Astrocyte (in vitro differentiated cells and primary cell): ENCODE data around the gene PILRA. TPM values are rescaled to one million over a fixed set of nuclear protein-coding genes. Genes with fewer than 3 reads are reported as not detected.

Source experiments
- DNase-seq: peaks from one replicate; pipeline ENCODE4 v3.0.0-alpha.2; 2010; ENCODE audit warnings: low read depth
- FAIRE-seq: peaks from 2 replicates; lab custom pipeline; 2011; peaks lifted over from hg19 to GRCh38; lab: Jason Lieb, UNC
- H2AFZ ChIP-seq: 2 replicates; pipeline ENCODE4 v1.6.0; 2012; ENCODE audit warnings: low read depth, low read length, inconsistent platforms
- H3K27ac ChIP-seq: 2 replicates; pipeline ENCODE4 v1.5.1; 2011; ENCODE audit warnings: low read depth, low read length, inconsistent platforms
- H3K27me3 ChIP-seq: 2 replicates; pipeline ENCODE4 v1.6.0; 2011; ENCODE audit warnings: low read length, inconsistent platforms; ENCODE audit not compliant: insufficient read depth
- H3K36me3 ChIP-seq: 2 replicates; pipeline ENCODE4 v1.5.1; 2011; ENCODE audit warnings: low read length, inconsistent platforms; ENCODE audit not compliant: insufficient read depth
- H3K4me1 ChIP-seq: 2 replicates; pipeline ENCODE4 v1.5.1; 2011; ENCODE audit warnings: low read length, inconsistent platforms; ENCODE audit not compliant: insufficient read depth
- H3K4me2 ChIP-seq: 2 replicates; pipeline ENCODE4 v1.6.0; 2012; ENCODE audit warnings: low read length, inconsistent platforms
- H3K4me3 ChIP-seq: 2 replicates; pipeline ENCODE4 v1.5.1; 2011; ENCODE audit warnings: low read depth, mild to moderate bottlenecking, low read length, inconsistent platforms; ENCODE audit not compliant: insufficient read depth
- H3K79me2 ChIP-seq: 2 replicates; pipeline ENCODE4 v1.6.0; 2012; ENCODE audit warnings: mild to moderate bottlenecking, low read length, inconsistent platforms; ENCODE audit not compliant: insufficient read depth
- H3K9ac ChIP-seq: 2 replicates; pipeline ENCODE4 v1.6.0; 2012; ENCODE audit warnings: mild to moderate bottlenecking, low read length, inconsistent platforms
- H3K9me3 ChIP-seq: 2 replicates; pipeline ENCODE4 v1.5.1; 2012; ENCODE audit warnings: low read depth, mild to moderate bottlenecking, low read length, inconsistent platforms; ENCODE audit not compliant: insufficient read depth
- H4K20me1 ChIP-seq: 2 replicates; pipeline ENCODE4 v1.6.0; 2012; ENCODE audit warnings: low read length, inconsistent platforms; ENCODE audit not compliant: insufficient read depth
- H3K27ac Mint-ChIP-seq: one replicate; pipeline ENCODE4 v1.8.0; 2021; ENCODE audit warnings: mild to moderate bottlenecking, mixed read lengths; ENCODE audit not compliant: unreplicated experiment
- H3K27me3 Mint-ChIP-seq: one replicate; pipeline ENCODE4 v1.8.0; 2021; ENCODE audit warnings: low read depth, mixed read lengths; ENCODE audit not compliant: unreplicated experiment
- H3K36me3 Mint-ChIP-seq: one replicate; pipeline ENCODE4 v1.8.0; 2021; ENCODE audit warnings: low read depth, mixed read lengths; ENCODE audit not compliant: unreplicated experiment
- H3K4me1 Mint-ChIP-seq: one replicate; pipeline ENCODE4 v1.8.0; 2021; ENCODE audit warnings: low read depth, mixed read lengths; ENCODE audit not compliant: unreplicated experiment
- H3K4me3 Mint-ChIP-seq: one replicate; pipeline ENCODE4 v1.8.0; 2021; ENCODE audit warnings: mild to moderate bottlenecking, moderate library complexity, mixed read lengths; ENCODE audit not compliant: unreplicated experiment
- H3K9me3 Mint-ChIP-seq: one replicate; pipeline ENCODE4 v1.8.0; 2021; ENCODE audit warnings: mild to moderate bottlenecking, mixed read lengths; ENCODE audit not compliant: unreplicated experiment
- EZH2 ChIP-seq: IDR thresholded peaks from 2 replicates; pipeline ENCODE4 v1.6.1; 2012; ENCODE audit warnings: mild to moderate bottlenecking, low read length, inconsistent platforms; ENCODE audit not compliant: insufficient read depth
- total RNA-seq: library from RNA; stranded (reverse); gene quantifications from 2 replicates; pipeline ENCODE4 v1.2.1, GENCODE V29; 2021
- TF ChIP-seq, protein P1 (sequence below): IDR thresholded peaks from 2 replicates; pipeline ENCODE4 v1.5.1; 2011; ENCODE audit warnings: low read depth, mild to moderate bottlenecking, inconsistent platforms, low read length, moderate library complexity; ENCODE audit not compliant: insufficient read depth

The PILRA gene
- total RNA-seq, 1 donor from 2014 or later: 2.3 TPM

DNA sequence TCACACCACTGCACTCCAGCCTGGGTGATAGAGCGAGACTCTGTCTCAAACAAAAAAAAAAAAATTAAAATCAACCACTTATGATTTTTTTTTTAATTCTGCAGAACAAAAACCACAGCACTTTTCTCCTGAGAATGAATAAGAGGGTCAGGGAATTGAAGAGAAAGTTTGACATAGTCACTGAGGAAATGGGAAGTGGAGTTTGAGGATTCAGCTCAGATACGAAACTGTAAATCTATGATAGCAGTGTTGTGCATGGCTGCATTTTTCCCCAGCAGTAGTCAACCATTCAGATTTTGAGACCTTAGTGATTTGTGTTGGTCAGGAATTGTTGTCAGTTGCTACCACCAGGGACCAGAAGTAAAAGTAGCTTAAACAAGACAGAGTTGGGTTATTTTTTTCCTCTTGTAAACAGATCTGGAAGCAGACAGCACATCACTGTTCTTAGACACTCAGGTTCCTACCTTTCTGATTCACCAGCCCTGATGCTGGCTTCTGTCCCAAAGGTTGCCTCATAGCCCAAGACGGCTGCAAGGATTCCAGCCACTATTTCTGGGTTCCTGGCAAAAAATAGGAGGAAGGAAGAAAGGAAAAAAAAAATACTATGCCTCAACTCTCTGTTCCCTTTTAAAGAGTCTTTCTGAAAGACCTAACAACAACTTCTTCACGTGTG lies 20.1 kb downstream of the PILRA start:
- Histone ChIP-seq H3K79me2 (no peaks in the 10 kb centered on the region), H3K9ac (no peak overlapping the region), H2AFZ (no peak overlapping the region), H3K4me3 (no peak overlapping the region), H3K4me2 (no peak overlapping the region), H3K27ac (no peak overlapping the region), H3K4me1 (no peaks in the 10 kb centered on the region), H3K36me3 (no peaks in the 10 kb centered on the region), H3K27me3 (peaks cover 46% of the 10 kb centered on the region), H4K20me1 (no peaks in the 10 kb centered on the region), H3K9me3 (no peaks in the 10 kb centered on the region)
- no peaks in the 10 kb centered on the region for H3K9me3 Mint-ChIP-seq
- TF ChIP-seq EZH2: no peak
- TF ChIP-seq, protein P1, sequence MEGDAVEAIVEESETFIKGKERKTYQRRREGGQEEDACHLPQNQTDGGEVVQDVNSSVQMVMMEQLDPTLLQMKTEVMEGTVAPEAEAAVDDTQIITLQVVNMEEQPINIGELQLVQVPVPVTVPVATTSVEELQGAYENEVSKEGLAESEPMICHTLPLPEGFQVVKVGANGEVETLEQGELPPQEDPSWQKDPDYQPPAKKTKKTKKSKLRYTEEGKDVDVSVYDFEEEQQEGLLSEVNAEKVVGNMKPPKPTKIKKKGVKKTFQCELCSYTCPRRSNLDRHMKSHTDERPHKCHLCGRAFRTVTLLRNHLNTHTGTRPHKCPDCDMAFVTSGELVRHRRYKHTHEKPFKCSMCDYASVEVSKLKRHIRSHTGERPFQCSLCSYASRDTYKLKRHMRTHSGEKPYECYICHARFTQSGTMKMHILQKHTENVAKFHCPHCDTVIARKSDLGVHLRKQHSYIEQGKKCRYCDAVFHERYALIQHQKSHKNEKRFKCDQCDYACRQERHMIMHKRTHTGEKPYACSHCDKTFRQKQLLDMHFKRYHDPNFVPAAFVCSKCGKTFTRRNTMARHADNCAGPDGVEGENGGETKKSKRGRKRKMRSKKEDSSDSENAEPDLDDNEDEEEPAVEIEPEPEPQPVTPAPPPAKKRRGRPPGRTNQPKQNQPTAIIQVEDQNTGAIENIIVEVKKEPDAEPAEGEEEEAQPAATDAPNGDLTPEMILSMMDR: no peak
- H3K4me3 Mint-ChIP-seq: no peak overlapping the region
- H3K4me1 Mint-ChIP-seq: peaks cover 9% of the 10 kb centered on the region
- no peak for FAIRE-seq
- peaks cover 4% of the 10 kb centered on the region for H3K36me3 Mint-ChIP-seq
- peaks cover 28% of the 10 kb centered on the region for H3K27me3 Mint-ChIP-seq
- no peak for DNase-seq
- no peak overlapping the region for H3K27ac Mint-ChIP-seq

DNA sequence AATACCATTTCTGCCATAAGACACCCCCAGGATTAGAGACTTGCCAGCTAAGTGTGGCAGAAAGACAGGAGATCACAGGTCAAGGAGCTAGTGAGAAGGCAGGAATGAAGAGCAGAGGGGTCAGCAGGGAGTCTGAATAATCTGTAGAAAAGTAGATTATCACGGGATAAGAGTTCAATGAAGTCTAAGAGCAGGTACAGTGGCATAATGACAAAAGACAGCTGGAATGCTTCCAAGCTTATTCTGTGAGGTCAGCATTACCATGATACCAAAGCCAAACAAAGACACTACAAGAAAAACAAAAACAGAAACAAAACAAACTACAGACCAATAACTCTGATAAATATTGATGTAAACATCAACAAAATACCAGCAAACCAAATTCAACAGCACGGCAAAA lies 20.8 kb downstream of the PILRA start:
- no peaks in the 10 kb centered on the region for H4K20me1 ChIP-seq
- H3K27ac Mint-ChIP-seq: no peak overlapping the region
- no peak for FAIRE-seq
- H3K4me3 Mint-ChIP-seq: no peak overlapping the region
- H3K36me3 Mint-ChIP-seq: peaks cover 4% of the 10 kb centered on the region
- no peaks in the 10 kb centered on the region for H3K9me3 ChIP-seq
- H3K4me2 ChIP-seq: no peak overlapping the region
- no peak overlapping the region for H3K9ac ChIP-seq
- no peak for DNase-seq
- H3K4me3 ChIP-seq: no peak overlapping the region
- H3K27ac ChIP-seq: no peak overlapping the region
- peaks cover 46% of the 10 kb centered on the region for H3K27me3 ChIP-seq
- no peak overlapping the region for H2AFZ ChIP-seq
- no peaks in the 10 kb centered on the region for H3K4me1 ChIP-seq
- TF ChIP-seq EZH2: no peak
- TF ChIP-seq, protein P1: no peak
- peaks cover 32% of the 10 kb centered on the region for H3K27me3 Mint-ChIP-seq
- no peaks in the 10 kb centered on the region for H3K36me3 ChIP-seq
- H3K4me1 Mint-ChIP-seq: peaks cover 9% of the 10 kb centered on the region
- no peaks in the 10 kb centered on the region for H3K9me3 Mint-ChIP-seq
- no peaks in the 10 kb centered on the region for H3K79me2 ChIP-seq

DNA sequence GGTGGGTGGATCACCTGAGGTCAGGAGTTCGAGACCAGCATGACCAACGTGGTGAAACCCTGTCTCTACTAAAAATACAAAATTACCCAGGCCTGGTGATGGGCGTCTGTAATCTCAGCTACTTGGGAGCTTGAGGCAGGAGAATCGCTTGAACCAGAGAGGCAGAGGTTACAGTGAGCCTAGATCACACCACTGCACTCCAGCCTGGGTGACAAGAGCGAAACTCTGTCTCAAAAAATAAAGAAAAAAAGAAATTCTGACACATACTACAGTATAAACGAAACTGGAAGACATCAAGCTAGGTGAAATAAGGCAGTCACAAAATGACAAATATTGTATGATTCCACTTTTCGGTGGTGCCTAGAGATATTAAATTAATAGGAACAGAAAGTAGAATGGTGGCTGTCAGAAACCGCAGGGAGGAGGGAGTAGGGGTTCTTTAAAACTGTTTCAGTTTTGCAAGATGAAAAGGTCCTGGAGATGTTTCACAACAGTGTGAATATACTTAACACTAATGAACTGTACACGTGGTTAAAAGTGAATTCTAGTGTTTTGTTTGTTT lies 23.2 kb downstream of the PILRA start:
- Mint-ChIP-seq H3K4me3 (no peak overlapping the region), H3K4me1 (no peaks in the 10 kb centered on the region), H3K9me3 (peaks cover 4% of the 10 kb centered on the region), H3K27ac (no peak overlapping the region), H3K27me3 (peaks cover 35% of the 10 kb centered on the region), H3K36me3 (no peaks in the 10 kb centered on the region)
- H3K27me3 ChIP-seq: peaks cover 45% of the 10 kb centered on the region
- H3K27ac ChIP-seq: no peak overlapping the region
- H3K4me2 ChIP-seq: no peak overlapping the region
- no peaks in the 10 kb centered on the region for H3K9me3 ChIP-seq
- TF ChIP-seq, protein P1: no peak
- TF ChIP-seq EZH2: no peak
- H3K4me1 ChIP-seq: no peaks in the 10 kb centered on the region
- FAIRE-seq (no peak), DNase-seq (no peak)
- H3K36me3 ChIP-seq: no peaks in the 10 kb centered on the region
- H3K4me3 ChIP-seq: no peak overlapping the region
- no peaks in the 10 kb centered on the region for H4K20me1 ChIP-seq
- no peak overlapping the region for H3K9ac ChIP-seq
- H2AFZ ChIP-seq: no peak overlapping the region
- H3K79me2 ChIP-seq: no peaks in the 10 kb centered on the region
